Choroid plexus epithelial cell (primary cell): Measurements from ENCODE around the gene TRDN.

Source experiments
- DNase-seq: peaks from one replicate; pipeline ENCODE4 v3.0.0-alpha.2; 2010; ENCODE audit warnings: low read depth
- H3K4me3 ChIP-seq: 2 replicates; pipeline ENCODE4 v1.5.1; 2011; ENCODE audit warnings: low read depth, mild to moderate bottlenecking, control low read depth, low read length, moderate library complexity
- TF ChIP-seq, protein P1 (sequence below): conservative IDR thresholded peaks from 2 replicates; pipeline ENCODE4 v1.5.1; 2011; ENCODE audit warnings: low read depth, mild to moderate bottlenecking, control low read depth, inconsistent platforms, low read length, moderate library complexity

The TRDN gene

DNA sequence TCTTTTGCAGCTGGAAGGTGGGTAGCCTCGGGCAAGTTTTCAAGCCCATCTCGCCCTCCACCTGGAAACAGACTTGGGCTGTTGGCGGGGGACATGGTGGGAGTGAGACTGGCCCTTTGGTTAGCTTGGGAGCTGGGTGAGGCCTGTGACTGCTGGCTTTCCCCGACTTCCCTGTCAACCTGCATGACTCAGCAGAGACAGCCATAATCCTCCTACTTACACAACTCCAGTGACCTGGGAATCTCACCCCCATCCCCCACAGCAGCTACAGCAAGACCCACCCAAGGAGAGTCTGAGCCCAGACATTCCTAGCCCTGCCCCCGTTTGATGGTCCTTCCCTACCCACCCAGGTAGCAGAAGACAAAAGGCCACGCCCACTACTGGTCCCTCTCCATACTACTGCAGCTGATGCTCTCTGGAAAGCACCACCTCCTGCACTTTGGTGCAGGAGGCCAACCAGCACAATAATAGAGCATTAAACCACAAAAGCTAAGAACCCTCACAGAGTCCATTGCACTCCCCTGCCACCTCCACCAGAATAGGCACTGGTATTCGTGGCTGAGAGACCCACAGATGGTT lies 188.4 kb downstream of the TRDN start:
- TF ChIP-seq, protein P1, sequence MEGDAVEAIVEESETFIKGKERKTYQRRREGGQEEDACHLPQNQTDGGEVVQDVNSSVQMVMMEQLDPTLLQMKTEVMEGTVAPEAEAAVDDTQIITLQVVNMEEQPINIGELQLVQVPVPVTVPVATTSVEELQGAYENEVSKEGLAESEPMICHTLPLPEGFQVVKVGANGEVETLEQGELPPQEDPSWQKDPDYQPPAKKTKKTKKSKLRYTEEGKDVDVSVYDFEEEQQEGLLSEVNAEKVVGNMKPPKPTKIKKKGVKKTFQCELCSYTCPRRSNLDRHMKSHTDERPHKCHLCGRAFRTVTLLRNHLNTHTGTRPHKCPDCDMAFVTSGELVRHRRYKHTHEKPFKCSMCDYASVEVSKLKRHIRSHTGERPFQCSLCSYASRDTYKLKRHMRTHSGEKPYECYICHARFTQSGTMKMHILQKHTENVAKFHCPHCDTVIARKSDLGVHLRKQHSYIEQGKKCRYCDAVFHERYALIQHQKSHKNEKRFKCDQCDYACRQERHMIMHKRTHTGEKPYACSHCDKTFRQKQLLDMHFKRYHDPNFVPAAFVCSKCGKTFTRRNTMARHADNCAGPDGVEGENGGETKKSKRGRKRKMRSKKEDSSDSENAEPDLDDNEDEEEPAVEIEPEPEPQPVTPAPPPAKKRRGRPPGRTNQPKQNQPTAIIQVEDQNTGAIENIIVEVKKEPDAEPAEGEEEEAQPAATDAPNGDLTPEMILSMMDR: no peak
- no peak overlapping the region for H3K4me3 ChIP-seq
- DNase-seq: no peak

DNA sequence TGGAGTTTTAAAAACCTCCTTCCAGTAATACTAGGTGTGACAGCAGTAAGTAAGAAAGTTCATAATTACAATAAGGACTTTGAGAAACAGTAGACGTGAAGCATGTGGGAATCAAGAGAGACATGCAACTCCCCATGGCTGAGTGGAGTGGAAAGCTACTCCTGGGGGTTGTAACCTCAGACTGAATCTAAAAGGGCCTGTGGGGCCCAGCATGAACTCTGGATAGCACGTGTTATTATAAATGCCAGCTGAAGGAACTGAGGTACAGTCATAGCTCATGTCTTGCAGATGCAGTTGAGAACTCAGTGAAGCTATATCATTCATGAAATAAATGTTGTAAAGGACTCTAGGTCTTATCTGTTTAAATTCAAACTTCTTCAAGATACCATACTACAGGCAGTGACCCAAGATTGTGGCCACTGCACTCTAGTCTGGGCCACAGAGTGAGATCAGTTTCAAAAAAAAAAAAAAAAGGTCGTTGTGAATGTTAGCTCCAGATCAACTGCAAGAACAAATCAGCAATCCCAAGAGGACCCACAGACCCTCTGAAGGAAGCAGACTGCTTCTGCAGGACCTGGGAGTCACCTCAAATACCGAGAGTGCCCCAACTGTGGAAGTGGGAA lies 189.3 kb downstream of the TRDN start:
- TF ChIP-seq, protein P1: no peak
- H3K4me3 ChIP-seq: no peak overlapping the region
- no peak for DNase-seq

DNA sequence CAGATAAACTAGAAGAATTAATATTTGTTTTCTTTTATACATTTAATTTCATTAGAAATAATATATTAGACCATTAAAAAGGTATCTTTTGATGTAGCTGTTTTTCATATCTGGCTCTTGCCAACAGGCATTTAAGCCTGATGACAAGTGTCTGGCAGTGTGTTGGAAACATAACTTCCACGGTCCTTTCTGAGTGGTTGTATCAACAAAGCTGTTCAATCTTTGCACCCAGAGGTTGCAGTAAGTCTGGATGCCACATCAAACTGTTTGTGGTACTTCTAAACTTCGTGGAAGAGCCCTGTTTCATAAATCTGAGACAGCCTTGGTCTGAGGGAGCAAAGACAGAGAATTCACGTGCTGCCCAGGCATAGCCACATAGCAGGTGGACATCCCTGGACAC lies 197.4 kb downstream of the TRDN start:
- TF ChIP-seq, protein P1: no peak
- DNase-seq: no peak
- no peak overlapping the region for H3K4me3 ChIP-seq

DNA sequence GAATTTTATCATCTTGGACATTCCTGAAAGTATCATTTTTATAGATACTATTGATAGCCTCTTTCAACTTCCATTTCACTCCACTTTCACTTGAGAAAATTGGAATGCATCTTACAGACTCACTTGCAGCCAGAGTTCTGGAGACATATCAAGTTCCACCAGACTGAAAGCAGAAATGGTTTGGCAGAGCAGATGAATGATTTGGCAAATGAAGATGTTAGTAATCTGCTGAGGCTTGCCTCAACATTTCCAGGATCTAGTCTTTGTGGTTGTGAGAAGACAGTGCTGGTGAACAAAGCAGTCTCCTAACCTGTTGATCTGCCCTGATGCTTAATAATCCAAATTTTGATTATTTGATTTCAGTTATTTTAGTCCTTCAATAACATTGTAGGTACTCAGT lies 202.6 kb downstream of the TRDN start:
- H3K4me3 ChIP-seq: no peak overlapping the region
- DNase-seq: no peak
- TF ChIP-seq, protein P1: no peak

DNA sequence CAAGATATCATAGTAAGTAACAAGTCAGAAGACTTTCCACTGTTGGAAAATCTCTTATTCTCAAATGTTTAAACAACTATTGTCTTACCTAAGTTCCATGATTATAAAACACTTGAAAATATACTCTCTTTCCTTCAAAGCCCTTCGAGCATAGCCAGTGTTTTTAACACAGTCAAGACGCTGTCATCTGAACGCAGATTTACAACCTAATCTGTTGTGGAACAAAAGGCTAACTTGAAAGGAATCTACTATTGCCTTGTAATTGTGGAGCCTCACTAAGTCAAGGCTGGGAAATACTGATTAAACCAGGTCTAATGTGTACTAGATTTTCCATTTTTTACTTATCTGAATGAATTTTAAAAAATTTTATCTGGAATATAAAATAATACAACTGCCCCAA lies 205.8 kb downstream of the TRDN start:
- no peak for DNase-seq
- TF ChIP-seq, protein P1: no peak
- H3K4me3 ChIP-seq: no peak overlapping the region

DNA sequence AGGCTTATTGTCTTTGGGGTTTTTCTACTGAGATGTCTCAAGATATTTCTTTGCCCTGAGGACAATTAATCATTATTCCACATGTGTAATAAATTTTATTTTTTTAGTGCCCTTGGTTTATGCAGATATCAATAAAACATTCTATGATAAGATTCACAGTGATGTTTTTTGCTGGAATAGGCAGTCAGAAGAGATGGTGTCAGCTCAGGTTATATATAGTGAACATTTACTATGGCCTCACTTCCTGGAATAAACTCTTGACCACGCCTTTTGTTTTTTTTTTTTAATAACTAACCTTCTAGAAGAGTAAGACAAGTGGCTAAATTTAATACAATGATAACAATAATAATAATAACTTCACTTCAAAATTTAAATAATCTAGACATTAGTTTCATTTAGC lies 209.7 kb downstream of the TRDN start:
- TF ChIP-seq, protein P1: no peak
- DNase-seq: no peak
- no peak overlapping the region for H3K4me3 ChIP-seq

DNA sequence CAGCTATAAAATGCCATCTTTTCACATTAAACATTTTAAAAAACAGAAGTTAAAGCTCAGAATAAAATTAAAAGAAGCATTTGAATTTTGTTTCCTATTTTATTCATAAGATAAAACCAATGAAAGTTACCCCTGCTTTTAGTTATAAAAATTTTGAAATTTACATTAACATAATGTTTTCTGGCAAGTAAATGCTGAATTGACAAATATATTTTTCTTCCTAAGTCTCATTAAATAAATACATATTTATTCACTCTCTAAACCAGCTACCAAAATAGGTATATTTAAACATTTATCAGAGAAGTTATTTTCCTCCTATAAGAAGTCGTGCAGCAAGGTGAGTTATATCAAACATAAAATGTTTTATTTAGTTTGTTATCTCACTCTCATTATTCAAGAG lies 213.6 kb downstream of the TRDN start:
- no peak for DNase-seq
- TF ChIP-seq, protein P1: no peak

More for the DNA sequence above, 213.6 kb downstream of the TRDN start:
- no peak overlapping the region for H3K4me3 ChIP-seq
